A673 (cell line): ENCODE measurements around the gene DGCR8. TPM values are rescaled to one million over a fixed set of nuclear protein-coding genes. Genes with fewer than 3 reads are reported as not detected.

Experiments
- BruUV-seq: library from RNA; stranded (reverse); fragments of 400-500 nt; replicated peaks from 2 replicates; lab custom pipeline; 2021; lab: Mats Ljungman, UMichigan
- CTCF ChIA-PET: fragments of 300-600 bp; sonication (Branson Sonifier 250); formaldehyde crosslinking; loops from one replicate; lab custom pipeline; 2022; ENCODE audit warnings: antibody characterized with exemption; lab: Charles Lee
- POLR2A ChIA-PET: fragments of 300-600 bp; sonication (Branson Sonifier 250); formaldehyde crosslinking; loops from one replicate; lab custom pipeline; 2022; ENCODE audit warnings: antibody characterized with exemption; ENCODE audit not compliant: low non-redundant PET; lab: Charles Lee
- DNase-seq: peaks from one replicate; pipeline ENCODE4 v3.0.0-alpha.2; 2015; ENCODE audit warnings: low spot score
- H3K27ac ChIP-seq: fragments of 200-600 bp; sonication (generic); 2 replicates; pipeline ENCODE4 v1.5.1; 2016; ENCODE audit warnings: mixed run types, low read depth, mild to moderate bottlenecking, mixed read lengths, antibody characterized with exemption, low read length; ENCODE audit not compliant: poor library complexity, severe bottlenecking
- H3K27me3 ChIP-seq: fragments of 200-600 bp; sonication (generic); replicated peaks from 2 replicates; pipeline ENCODE4 v1.6.1; 2017; ENCODE audit warnings: mixed run types, low read depth, mild to moderate bottlenecking, mixed read lengths, antibody characterized with exemption, low read length; ENCODE audit not compliant: insufficient read depth, poor library complexity
- H3K36me3 ChIP-seq: fragments of 200-600 bp; sonication (generic); 2 replicates; pipeline ENCODE4 v1.6.1; 2016; ENCODE audit warnings: mixed run types, mild to moderate bottlenecking, mixed read lengths, antibody characterized with exemption, low read length; ENCODE audit not compliant: insufficient read depth, poor library complexity, severe bottlenecking
- H3K4me1 ChIP-seq: fragments of 200-600 bp; sonication (generic); 2 replicates; pipeline ENCODE4 v1.6.1; 2017; ENCODE audit warnings: mixed run types, mild to moderate bottlenecking, mixed read lengths, antibody characterized with exemption, low read length; ENCODE audit not compliant: insufficient read depth, poor library complexity, severe bottlenecking
- H3K4me3 ChIP-seq: fragments of 200-600 bp; sonication (generic); 2 replicates; pipeline ENCODE4 v1.5.1; 2016; ENCODE audit warnings: low read depth, mixed run types, mild to moderate bottlenecking, mixed read lengths, low read length; ENCODE audit not compliant: poor library complexity, severe bottlenecking
- H3K9me3 ChIP-seq: fragments of 200-600 bp; sonication (generic); 2 replicates; pipeline ENCODE4 v1.6.1; 2016; ENCODE audit warnings: mixed run types, low read depth, mild to moderate bottlenecking, mixed read lengths, antibody characterized with exemption, low read length; ENCODE audit not compliant: poor library complexity, severe bottlenecking
- CTCF ChIP-seq: fragments of 300-800, 200-600 bp; sonication (generic); conservative IDR thresholded peaks from 2 replicates; pipeline ENCODE4 v1.5.1; 2017; ENCODE audit warnings: low read depth, mild to moderate bottlenecking, antibody characterized with exemption, low read length, moderate library complexity, mixed read lengths
- EZH2 ChIP-seq: fragments of 200-600 bp; sonication (generic); IDR thresholded peaks from 2 replicates; pipeline ENCODE4 v1.6.1; 2017; ENCODE audit warnings: borderline replicate concordance, low read depth, mild to moderate bottlenecking, mixed read lengths, antibody characterized with exemption, low read length; ENCODE audit not compliant: poor library complexity, severe bottlenecking
- intact Hi-C: fragments of 100-400 bp; cut with micrococcal nuclease; formaldehyde crosslinking; loops from one replicate; pipeline ENCODE4 v1.10.0; 2022; ENCODE audit not compliant: unreplicated experiment
- total RNA-seq: library from RNA; stranded (reverse); gene quantifications from 2 replicates; pipeline ENCODE4 v1.2.3, GENCODE V29; 2021

Gene DGCR8
- total RNA-seq, 1 experiment from 2014 or later: 63.2 TPM

- Histone ChIP-seq H3K4me1 (no peaks in the 10 kb centered on the region), H3K9me3 (no peaks in the 10 kb centered on the region), H3K27ac (no peak overlapping the region), H3K36me3 (no peaks in the 10 kb centered on the region), H3K27me3 (no peaks in the 10 kb centered on the region), H3K4me3 (no peak overlapping the region)
- DNase-seq: no peak
- POLR2A ChIA-PET: no interaction called here
- CTCF ChIA-PET: no interaction called here
- intact Hi-C loops: no loop called here
- TF ChIP-seq EZH2 (no peak), CTCF (no peak)
- no TSS peak for BruUV-seq
Measured at GRCh38 chr22:20062766-20063083, 17.3 kb upstream of the DGCR8 start.

- POLR2A ChIA-PET: no interaction called here
- CTCF ChIA-PET: no interaction called here
Measured at GRCh38 chr22:20063271-20064139, 16.5 kb upstream of the DGCR8 start.

GRCh38 chr22:20064140-20064480, 15.9 kb upstream of the DGCR8 start:
- Histone ChIP-seq H3K4me1 (no peaks in the 10 kb centered on the region), H3K9me3 (no peaks in the 10 kb centered on the region), H3K27me3 (no peaks in the 10 kb centered on the region), H3K27ac (no peak overlapping the region), H3K36me3 (no peaks in the 10 kb centered on the region), H3K4me3 (no peak overlapping the region)
- CTCF ChIA-PET: no interaction called here
- BruUV-seq: no TSS peak
- intact Hi-C loops: no loop called here
- POLR2A ChIA-PET: no interaction called here
- TF ChIP-seq CTCF: no peak
- no peak for TF ChIP-seq EZH2
- DNase-seq: no peak

More at GRCh38 chr22:20063271-20064139, 16.5 kb upstream of the DGCR8 start:
- H3K27me3 ChIP-seq: no peaks in the 10 kb centered on the region
- no peaks in the 10 kb centered on the region for H3K36me3 ChIP-seq
- intact Hi-C loops: no loop called here
- H3K4me3 ChIP-seq: no peak overlapping the region
- no peak overlapping the region for H3K27ac ChIP-seq
- no peaks in the 10 kb centered on the region for H3K9me3 ChIP-seq
- H3K4me1 ChIP-seq: no peaks in the 10 kb centered on the region
- no TSS peak for BruUV-seq
- no peak for TF ChIP-seq EZH2
- TF ChIP-seq CTCF: no peak
- no peak for DNase-seq
